RWPE2 (cell line): ENCODE data around the gene UBXN10.

Experiments used
- ATAC-seq: fragments of 200-7000 bp; cut with Tn5 transposase; 3 replicates; pipeline ENCODE4 v1.9.1; 2021; ENCODE audit warnings: low read depth
- DNase-seq: peaks from one replicate; pipeline ENCODE4 v3.0.0-alpha.2; 2020; ENCODE audit warnings: low spot score
- H3K27ac ChIP-seq: fragments of 450-650 bp; 2 replicates; pipeline ENCODE4 v1.5.1; 2017; ENCODE audit warnings: mild to moderate bottlenecking; ENCODE audit not compliant: poor library complexity, severe bottlenecking
- H3K27me3 ChIP-seq: fragments of 250-450 bp; sonication (Bioruptor Pico); 2 replicates; pipeline ENCODE4 v1.5.1; 2021; ENCODE audit warnings: mild to moderate bottlenecking, moderate library complexity; ENCODE audit not compliant: insufficient read depth, poor library complexity, severe bottlenecking
- H3K36me3 ChIP-seq: fragments of 250-450 bp; sonication (Bioruptor Pico); 2 replicates; pipeline ENCODE4 v1.5.1; 2020; ENCODE audit warnings: low read depth, mild to moderate bottlenecking, moderate library complexity
- H3K4me1 ChIP-seq: fragments of 250-450 bp; sonication (Bioruptor Pico); 2 replicates; pipeline ENCODE4 v1.5.1; 2021; ENCODE audit warnings: mild to moderate bottlenecking, moderate library complexity; ENCODE audit not compliant: insufficient read depth, poor library complexity, severe bottlenecking
- H3K4me3 ChIP-seq: fragments of 250-450 bp; sonication (Bioruptor Pico); 2 replicates; pipeline ENCODE4 v1.5.1; 2021; ENCODE audit warnings: mild to moderate bottlenecking, moderate library complexity; ENCODE audit not compliant: severe bottlenecking
- H3K9me3 ChIP-seq: fragments of 250-450 bp; sonication (Bioruptor Pico); 2 replicates; pipeline ENCODE4 v1.5.1; 2021; ENCODE audit warnings: mild to moderate bottlenecking, moderate library complexity; ENCODE audit not compliant: severe bottlenecking
- CTCF ChIP-seq: fragments of 450-650 bp; IDR thresholded peaks from one replicate; pipeline ENCODE4 v1.5.1; 2017; ENCODE audit warnings: mild to moderate bottlenecking, moderate library complexity; ENCODE audit not compliant: poor library complexity, severe bottlenecking

Gene UBXN10

GRCh38 chr1:20237646-20238045 lies 51.8 kb downstream of the UBXN10 start:
- no peak overlapping the region for H3K27ac ChIP-seq
- DNase-seq (no peak), ATAC-seq (no peak)
- TF ChIP-seq CTCF: no peak
- H3K4me3 ChIP-seq: no peak overlapping the region
- H3K27me3 ChIP-seq: no peaks in the 10 kb centered on the region
- H3K4me1 ChIP-seq: peaks cover 8% of the 10 kb centered on the region
- H3K9me3 ChIP-seq: no peaks in the 10 kb centered on the region
- no peaks in the 10 kb centered on the region for H3K36me3 ChIP-seq

DNA sequence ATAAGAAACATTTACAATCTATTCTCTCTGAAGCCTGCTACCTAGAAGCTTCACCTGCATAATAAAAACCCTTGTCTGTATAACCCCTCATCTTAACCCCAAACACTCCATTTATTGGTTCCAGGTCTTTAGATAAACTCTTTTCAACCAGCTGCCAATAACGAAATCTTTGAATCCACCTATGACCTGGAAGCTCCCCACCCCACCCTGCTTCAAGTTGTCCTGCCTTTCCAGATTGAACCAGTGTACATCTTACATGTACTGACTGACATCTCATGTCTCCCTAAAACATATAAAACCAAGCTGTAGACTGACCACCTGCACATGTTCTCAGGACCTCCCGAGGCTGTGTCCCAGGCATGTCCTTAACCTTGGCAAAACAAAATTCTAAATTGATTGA lies 54.1 kb downstream of the UBXN10 start:
- no peak for ATAC-seq
- H3K4me1 ChIP-seq: no peaks in the 10 kb centered on the region
- H3K9me3 ChIP-seq: no peaks in the 10 kb centered on the region
- no peak overlapping the region for H3K27ac ChIP-seq
- no peak for DNase-seq
- no peak overlapping the region for H3K4me3 ChIP-seq
- no peaks in the 10 kb centered on the region for H3K36me3 ChIP-seq
- no peaks in the 10 kb centered on the region for H3K27me3 ChIP-seq
- TF ChIP-seq CTCF: no peak

DNA sequence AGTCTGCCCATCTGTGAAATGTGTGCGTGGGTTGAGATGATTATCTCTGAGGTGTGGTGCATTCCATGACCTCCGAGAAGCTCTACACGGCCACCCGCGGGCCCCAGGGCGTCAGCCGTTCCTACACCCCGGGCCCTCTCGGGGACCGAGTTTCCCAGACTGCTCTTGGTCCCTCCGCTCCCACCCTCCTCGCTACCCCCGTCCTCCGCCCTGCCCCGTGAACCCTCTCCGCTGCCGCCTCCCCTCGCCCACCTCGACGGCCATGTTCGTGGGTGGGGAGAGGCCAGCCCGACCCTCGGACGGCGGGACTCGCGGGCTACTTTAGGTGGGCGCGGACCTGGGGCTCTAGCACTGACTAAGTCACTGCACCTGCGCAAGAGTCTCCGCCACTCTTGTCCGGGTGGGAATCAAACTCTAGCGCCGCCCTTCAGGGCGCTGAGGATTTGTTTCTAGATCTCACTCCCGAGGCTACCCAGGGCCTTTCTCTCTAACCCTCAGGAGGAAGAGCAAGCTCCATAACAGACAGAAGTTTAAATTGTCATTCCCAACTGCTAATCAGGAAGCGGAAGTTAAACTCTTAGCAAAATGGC lies 57.1 kb downstream of the UBXN10 start:
- Histone ChIP-seq H3K36me3 (no peaks in the 10 kb centered on the region), H3K4me1 (no peaks in the 10 kb centered on the region), H3K9me3 (no peaks in the 10 kb centered on the region), H3K27ac (no peak overlapping the region), H3K27me3 (no peaks in the 10 kb centered on the region), H3K4me3 (no peak overlapping the region)
- no peak for TF ChIP-seq CTCF
- no peak for ATAC-seq
- DNase-seq: no peak
